Measurements from ENCODE around the gene PLXNB2.

The PLXNB2 gene

DNA sequence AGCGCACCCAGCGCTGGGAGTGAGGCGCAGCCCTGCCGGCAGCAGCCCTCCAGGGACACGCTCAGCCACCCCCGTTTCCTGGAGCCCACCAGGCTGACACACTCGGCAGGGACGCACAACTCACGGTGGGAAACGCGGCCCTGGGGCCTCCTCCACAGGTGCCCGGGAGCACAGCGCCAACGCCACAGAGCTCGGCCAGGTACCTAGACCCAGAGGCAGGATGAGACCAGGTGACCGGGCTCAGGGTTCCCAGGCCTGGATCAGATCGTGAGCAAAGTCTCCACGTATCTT lies 80.6 kb downstream of the PLXNB2 start:
- DNase-seq = no peak

GRCh38 chr22:50226063-50226874 lies 81.2 kb downstream of the PLXNB2 start:
- no peak for DNase-seq

DNA sequence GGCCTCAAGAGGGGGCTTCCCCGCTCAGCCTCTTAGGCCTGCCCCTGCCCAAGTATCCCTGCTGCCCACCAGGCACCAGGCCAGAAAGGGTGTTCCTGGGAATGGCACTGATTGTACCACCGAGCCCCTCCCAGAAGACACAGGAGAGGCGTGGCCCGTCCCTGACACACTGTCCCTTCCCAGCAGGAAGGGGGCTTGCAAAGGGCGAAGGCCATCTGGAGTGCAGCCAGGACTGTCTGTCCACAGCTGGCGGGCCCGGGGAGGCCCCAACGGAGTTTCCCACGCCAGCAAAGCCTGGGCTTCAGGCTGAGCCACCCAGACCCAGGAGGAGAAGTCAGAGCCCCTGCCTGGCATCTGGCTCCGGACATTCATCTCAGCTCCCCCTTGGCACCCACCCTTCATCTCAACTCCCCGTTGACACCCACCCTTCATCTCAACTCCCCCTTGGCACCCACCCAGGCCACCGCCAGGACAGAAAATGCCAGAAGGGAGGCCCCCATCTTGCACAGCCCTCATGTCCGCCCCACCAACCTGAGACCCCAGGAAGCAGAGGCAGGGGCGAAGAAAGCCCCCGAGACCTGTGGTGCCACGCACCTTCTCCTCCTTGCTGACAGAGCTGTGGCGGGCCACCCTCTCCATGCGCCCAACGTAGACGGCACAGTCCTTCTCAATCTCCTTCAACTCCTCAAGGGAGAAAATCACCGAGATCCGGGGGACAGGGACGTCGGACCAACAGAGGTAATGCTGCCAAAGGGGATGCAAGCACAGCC lies 82.1 kb downstream of the PLXNB2 start:
- DNase-seq = no peak

Measured in suppressor macrophage treated with lipopolysaccharide for 1 hour (primary cell).